Duodenal mucosa (tissue), 2 donors: ENCODE results near the gene RAD9A.

ENCODE experiments used
- H3K27ac ChIP-seq: one replicate; pipeline ENCODE4 v1.7.0; 2013; ENCODE audit warnings: low read depth, low read length
- H3K27me3 ChIP-seq, 2 donors: one replicate each; pipeline ENCODE4 v1.7.0; 2013; ENCODE audit warnings: low read length in 2 of 2, control low read depth in 1 of 2; ENCODE audit not compliant: insufficient read depth in 2 of 2, control insufficient read depth in 1 of 2
- H3K36me3 ChIP-seq, 2 donors: one replicate each; pipeline ENCODE4 v1.7.0; 2013; ENCODE audit warnings: low read length in 2 of 2, control low read depth in 1 of 2; ENCODE audit not compliant: insufficient read depth in 2 of 2, control insufficient read depth in 1 of 2
- H3K4me1 ChIP-seq, 2 donors: one replicate each; pipeline ENCODE4 v1.7.0; 2013; ENCODE audit warnings: low read length in 2 of 2, control low read depth in 1 of 2; ENCODE audit not compliant: insufficient read depth in 2 of 2, control insufficient read depth in 1 of 2
- H3K4me3 ChIP-seq, 2 donors: one replicate each; pipeline ENCODE4 v1.7.0; 2013; ENCODE audit warnings: low read length in 2 of 2, low read depth in 1 of 2
- H3K9ac ChIP-seq, 2 donors: one replicate each; pipeline ENCODE4 v1.7.0; 2013; ENCODE audit warnings: low read length in 2 of 2, low read depth in 1 of 2
- H3K9me3 ChIP-seq, 2 donors: one replicate each; pipeline ENCODE4 v1.7.0; 2013; ENCODE audit warnings: low read length in 2 of 2, control low read depth in 1 of 2; ENCODE audit not compliant: control insufficient read depth in 1 of 2

RAD9A gene

DNA sequence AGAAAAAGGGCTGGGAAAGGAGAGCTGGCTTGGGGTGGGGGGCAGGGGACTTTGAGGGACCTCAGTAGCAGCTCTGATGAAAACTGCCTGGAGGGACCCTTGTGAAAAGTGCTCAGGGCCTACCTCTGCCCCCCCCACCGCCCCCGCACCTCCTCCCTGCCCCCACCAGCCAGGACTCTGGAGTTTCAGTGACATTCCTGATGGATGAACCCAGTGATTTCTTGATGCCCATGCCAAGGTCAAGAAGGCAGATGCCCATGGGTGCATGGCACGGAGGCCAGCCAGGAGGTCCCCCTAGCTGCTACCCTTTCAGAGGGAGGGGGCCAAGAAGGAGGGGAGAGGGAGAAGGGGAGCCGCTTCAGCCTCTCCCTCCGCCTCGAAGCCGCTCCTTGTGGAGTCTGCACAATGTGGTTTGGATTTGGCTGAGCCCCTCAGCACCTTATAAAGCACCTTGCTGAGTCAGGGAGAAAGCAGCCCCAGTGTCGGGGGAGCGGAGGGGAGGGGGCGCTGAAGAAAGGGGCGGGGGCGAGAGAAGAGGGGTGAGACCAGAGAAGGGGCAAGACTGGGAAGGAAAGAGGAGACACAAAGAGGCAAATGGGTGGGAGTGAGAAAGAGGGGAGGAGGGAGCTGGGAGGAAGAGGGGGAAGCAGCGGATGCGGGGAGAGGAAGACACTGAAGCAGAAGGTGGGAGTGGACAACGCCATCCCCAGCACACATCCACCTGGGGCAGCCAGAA lies 16.3 kb upstream of the RAD9A start:
- no peak overlapping the region for H3K9ac ChIP-seq
- H3K27me3 ChIP-seq, result no peaks in the 10 kb centered on the region
- no peaks in the 10 kb centered on the region for H3K9me3 ChIP-seq
- no peaks in the 10 kb centered on the region for H3K36me3 ChIP-seq
- H3K4me3 ChIP-seq, result no peak overlapping the region
- H3K4me1 ChIP-seq, result peaks cover 25 to 31% of the 10 kb centered on the region in 2 donors
- H3K27ac ChIP-seq, result no peak overlapping the region

DNA sequence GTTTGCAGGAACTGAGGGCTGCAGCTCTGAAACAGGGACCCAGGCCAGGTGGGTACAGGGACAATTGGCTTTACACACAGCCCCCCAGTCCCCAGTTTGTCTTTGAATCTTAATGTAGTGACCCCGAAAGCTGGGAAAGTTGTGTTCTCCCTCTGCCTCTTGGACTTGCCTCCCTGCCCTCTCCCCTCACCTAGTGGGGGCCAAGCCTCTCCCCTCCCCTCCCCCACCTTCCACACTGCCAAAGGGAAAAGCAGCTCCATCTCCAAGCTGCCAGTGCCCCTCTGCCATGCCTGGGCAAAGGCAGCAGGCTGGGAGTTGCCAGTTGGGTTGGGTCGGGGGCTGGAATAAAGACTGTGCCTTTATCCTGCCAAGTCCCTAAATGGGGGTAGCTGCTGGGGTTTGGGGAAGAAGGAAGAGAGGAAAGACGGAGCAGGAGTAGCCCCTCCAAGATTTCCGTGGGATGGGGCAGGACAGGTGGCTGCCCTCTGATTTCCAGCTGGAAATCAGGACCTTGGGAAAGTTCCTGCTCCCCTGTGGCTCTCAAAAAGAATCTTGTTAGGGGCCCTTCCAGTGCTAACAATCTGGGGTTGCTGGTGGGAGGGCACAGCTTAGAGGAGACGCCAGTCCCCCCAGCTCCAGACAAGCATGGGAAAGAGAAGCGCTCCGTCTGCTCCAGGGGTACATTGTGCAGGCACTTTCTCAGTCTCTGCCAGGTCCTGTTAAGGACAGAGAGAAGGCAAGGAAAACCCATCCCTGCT lies 15.5 kb upstream of the RAD9A start:
- no peaks in the 10 kb centered on the region for H3K27me3 ChIP-seq
- H3K36me3 ChIP-seq, result no peaks in the 10 kb centered on the region
- no peak overlapping the region for H3K4me3 ChIP-seq
- no peaks in the 10 kb centered on the region for H3K9me3 ChIP-seq
- no peak overlapping the region for H3K9ac ChIP-seq
- no peak overlapping the region for H3K27ac ChIP-seq
- peaks cover 22 to 23% of the 10 kb centered on the region in 2 donors for H3K4me1 ChIP-seq

DNA sequence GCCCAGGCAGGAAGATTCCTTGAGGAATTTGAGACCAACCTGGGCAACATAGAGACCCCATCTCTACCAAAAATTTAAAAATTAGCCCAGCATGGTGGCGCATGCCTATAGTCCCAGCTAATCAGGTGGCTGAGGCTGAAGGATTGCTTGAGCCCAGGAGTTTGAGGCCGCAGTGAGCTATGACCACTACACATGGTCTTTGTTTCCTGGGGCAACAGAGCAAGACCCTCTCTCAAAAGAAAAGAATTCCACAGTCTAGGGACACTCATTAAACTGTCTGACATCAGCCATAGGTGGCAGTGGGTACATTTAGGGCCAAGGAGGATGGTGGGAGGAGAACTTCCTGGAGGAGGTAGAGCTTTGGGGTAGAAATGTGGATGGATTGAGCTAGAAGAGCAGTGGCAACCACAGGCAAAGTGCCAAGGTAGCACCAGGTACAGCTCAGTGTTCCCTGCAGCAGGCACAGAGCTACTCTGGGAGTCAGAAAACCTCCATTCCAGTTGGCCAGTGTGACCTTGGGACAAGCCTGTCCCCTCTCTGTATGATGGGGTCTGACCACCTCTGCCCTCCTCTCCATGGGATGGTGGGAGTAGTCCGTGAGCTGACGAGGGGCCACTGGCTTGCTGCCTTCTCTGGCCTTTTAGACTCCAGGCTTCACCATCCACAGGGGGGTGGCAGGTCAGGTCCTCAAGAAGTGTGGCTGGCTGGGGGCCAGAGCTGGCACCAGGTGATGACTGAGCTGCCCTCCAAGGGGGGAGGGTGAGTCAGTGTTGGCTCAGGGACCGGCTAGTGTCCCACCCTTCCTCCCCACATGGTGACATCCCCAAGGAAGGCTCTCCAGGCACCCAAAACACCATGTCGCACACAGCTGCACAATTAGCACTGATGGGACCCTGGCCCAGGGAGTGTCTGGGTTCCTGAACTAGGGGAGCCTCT lies 14.6 kb upstream of the RAD9A start:
- peaks cover 13 to 15% of the 10 kb centered on the region in 2 donors for H3K4me1 ChIP-seq

DNA sequence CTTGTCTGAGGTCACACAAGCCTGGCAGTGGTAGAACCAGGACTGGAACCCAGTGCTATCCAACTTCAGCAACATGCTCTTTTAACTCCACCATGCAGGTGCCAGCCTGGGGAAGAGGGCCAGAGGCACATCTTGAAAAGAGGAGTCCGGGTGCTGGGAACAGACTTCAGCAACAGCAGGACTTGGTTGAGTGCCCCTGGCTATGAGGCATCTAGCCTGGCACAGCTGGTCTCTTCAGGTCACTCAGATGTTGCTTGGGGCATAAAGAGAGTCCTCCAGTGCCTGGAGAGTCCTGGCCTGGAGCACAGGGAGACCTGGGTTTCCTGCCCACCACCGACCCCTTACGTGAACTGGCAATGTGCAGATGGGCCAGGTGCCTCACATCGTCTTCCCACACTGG lies 13.2 kb upstream of the RAD9A start:
- no peaks in the 10 kb centered on the region for H3K9me3 ChIP-seq
- H3K4me1 ChIP-seq, result peaks cover 12 to 18% of the 10 kb centered on the region in 2 donors
- H3K27ac ChIP-seq, result no peak overlapping the region
- H3K27me3 ChIP-seq, result no peaks in the 10 kb centered on the region
- H3K9ac ChIP-seq, result no peak overlapping the region
- no peak overlapping the region for H3K4me3 ChIP-seq
- no peaks in the 10 kb centered on the region for H3K36me3 ChIP-seq

More for the DNA sequence above, 14.6 kb upstream of the RAD9A start:
- H3K9me3 ChIP-seq, result no peaks in the 10 kb centered on the region
- no peak overlapping the region for H3K4me3 ChIP-seq
- H3K9ac ChIP-seq, result no peak overlapping the region
- no peaks in the 10 kb centered on the region for H3K36me3 ChIP-seq
- no peaks in the 10 kb centered on the region for H3K27me3 ChIP-seq
- no peak overlapping the region for H3K27ac ChIP-seq

DNA sequence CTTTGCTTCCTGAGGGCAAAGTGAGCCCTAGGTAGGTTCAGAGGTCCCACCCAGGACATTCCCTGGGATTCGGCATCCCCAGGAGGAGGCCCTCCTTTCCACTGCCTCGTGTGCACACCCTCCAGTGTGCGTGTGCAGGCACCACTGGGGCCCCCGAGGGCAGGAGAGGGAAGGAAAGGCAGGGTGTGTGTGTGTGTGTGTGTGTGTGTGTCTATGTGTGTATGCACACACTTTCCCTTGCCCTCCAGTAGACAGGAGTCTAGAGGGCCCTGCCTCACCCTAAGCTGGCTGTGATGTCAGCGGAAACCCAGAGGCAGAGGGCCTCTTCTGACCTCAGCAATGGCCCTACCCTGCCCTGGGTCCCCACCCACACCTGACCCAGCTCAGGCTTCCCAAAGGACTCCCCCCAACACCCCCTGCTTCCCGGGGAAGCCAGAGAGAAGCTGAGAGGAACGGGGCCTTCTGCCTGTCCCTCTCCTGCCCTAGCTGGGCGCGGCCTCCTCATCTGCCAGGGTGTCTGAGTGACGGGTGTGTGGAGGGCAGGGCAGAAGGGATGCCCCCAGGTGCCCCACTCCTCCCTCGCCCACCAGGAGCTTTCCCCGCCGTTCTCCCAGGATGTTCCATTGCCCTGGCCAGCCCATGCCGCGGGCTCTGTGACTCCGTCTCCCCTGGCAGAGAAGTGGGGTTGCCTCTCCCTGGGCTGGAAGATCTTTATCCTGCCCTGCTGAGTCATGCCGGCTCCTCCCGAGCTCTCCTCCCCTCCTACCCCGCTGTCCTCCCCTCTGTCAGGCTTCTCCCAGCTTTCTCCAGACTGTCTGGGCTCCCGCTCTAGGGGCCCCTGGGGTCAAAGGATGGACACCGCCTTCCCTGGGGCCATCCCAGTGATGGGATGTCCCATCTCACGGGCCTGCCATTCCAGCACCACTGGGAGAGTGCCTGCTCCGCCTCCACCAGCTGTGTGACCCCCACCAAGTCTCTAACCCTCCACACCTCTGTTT lies 12.4 kb upstream of the RAD9A start:
- no peaks in the 10 kb centered on the region for H3K36me3 ChIP-seq
- no peak overlapping the region for H3K9ac ChIP-seq
- H3K9me3 ChIP-seq, result no peaks in the 10 kb centered on the region
- no peak overlapping the region for H3K27ac ChIP-seq
- H3K4me3 ChIP-seq, result no peak overlapping the region
- H3K27me3 ChIP-seq, result no peaks in the 10 kb centered on the region
- peaks cover 5 to 10% of the 10 kb centered on the region in 2 donors for H3K4me1 ChIP-seq

DNA sequence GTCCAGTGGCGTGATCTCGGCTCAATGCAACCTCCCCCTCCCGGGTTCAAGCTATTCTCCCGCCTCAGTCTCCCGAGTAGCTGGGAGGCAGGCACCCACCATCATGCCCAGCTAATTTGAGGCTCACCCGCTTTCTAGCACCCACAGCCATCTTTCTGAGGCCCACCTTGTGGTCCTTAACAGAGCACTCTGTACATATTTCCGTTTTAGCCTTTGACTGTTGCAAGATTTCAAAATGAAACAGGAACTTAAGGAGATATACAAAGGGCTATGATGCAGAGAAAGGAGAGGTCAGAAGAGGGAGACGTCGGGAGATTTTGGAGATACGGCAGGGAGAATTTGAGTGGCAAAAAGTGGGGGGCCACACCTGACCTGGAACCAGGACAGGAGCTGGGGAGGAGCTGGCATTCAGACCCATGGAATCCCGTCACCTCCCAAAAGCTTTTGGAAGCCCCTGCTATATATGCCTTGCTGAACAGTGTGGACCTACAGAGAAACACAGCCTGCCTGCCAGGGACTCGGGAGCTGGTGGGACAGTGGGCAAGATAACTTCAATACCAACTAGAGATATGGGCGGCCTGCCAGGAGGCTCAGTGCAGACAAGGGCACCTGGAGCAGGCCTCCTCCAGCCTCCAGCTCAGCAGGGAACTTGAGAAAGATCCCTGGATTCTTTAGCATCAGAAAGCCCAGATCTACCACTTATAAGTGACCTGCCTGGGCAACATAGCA lies 10.4 kb upstream of the RAD9A start:
- Histone ChIP-seq H3K9ac (no peak overlapping the region), H3K27me3 (peaks cover 0 to 6% of the 10 kb centered on the region in 2 donors), H3K36me3 (no peaks in the 10 kb centered on the region), H3K4me1 (peaks cover 0 to 6% of the 10 kb centered on the region in 2 donors), H3K4me3 (no peak overlapping the region), H3K9me3 (no peaks in the 10 kb centered on the region), H3K27ac (no peak overlapping the region)

DNA sequence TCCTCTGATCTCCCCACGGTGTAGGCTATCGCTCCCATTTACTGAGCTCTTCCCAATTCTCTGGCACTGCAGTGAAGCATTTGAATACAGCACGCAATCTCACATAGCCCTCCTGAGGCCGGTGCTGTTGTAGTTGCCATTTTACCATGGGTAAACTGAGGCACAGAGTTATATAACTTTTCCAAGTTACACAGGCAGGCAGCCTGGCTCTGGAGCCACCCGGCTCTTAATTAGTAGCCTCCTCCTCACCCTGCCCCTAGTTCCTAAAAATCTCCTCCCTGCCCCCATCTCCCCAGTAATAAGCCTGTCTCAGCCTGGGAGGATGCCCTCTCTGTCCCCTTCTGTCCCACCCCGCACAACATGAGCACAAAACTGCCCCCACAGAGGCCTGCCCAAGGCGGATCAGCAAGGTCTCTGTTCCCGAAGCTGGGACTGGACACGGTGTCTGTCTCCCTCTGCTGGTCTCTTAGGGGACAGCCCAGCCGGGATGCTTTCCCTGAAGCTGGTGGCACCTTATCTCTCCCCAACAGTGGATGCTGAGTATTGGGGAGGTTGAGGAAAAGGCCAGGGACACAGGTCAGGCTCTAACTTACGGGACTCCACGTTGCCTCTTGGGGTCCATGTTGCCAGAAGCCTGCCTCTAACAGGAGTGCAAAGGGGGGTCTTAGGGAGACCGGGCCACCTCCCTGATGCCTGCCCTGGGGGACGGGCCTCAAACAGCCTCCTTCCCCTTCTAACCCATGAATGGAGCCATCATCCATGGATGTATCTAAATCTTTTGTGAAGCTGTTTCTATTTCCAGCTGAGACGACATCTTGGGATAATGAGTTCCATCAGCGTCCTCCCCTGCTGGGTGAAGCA lies 9.3 kb upstream of the RAD9A start:
- H3K4me3 ChIP-seq, result no peak overlapping the region
- peak overlapping the region in 1 of 2 donors; percentile 9 for H3K9ac ChIP-seq
- H3K9me3 ChIP-seq, result no peaks in the 10 kb centered on the region
- H3K27me3 ChIP-seq, result peaks cover 0 to 6% of the 10 kb centered on the region in 2 donors
- H3K4me1 ChIP-seq, result peaks cover 0 to 6% of the 10 kb centered on the region in 2 donors
- no peak overlapping the region for H3K27ac ChIP-seq
- no peaks in the 10 kb centered on the region for H3K36me3 ChIP-seq

DNA sequence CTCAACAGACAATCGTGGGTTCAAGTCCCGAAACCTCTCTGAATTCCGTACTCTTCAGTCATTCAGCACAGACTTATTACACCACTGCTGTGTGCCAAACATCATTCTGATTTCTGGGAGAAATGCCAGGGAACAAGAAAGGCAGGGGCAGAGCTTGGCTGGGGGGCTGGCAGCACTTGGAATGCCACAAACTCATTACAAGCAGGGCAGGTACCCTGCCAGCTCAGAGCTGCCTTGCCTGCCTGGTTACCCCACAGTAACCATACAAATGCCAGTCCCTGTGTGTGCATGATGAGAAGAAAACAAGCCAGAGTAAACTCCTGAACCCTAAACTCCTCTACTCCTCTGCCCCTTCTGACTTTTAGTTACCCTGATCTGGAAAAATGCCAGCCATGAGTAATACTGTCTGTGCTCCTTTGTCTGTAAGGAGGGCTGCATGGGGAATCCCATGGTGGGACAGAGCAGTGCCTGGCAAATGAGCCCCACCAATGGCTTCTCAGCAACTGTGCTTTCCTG lies 6.9 kb upstream of the RAD9A start:
- H3K27me3 ChIP-seq, result peaks cover 0 to 6% of the 10 kb centered on the region in 2 donors
- peaks cover 0 to 10% of the 10 kb centered on the region in 2 donors for H3K4me1 ChIP-seq
- no peaks in the 10 kb centered on the region for H3K36me3 ChIP-seq
- no peak overlapping the region for H3K27ac ChIP-seq
- H3K9me3 ChIP-seq, result no peaks in the 10 kb centered on the region
- no peak overlapping the region for H3K9ac ChIP-seq
- no peak overlapping the region for H3K4me3 ChIP-seq
